ENCODE results near the gene COPB2. TPM values are rescaled to one million over a fixed set of nuclear protein-coding genes. Genes with fewer than 3 reads are reported as not detected.
"Not testable (repeated sequence)": the region's sequence is repeated elsewhere in the genome, so short reads cannot be mapped to it uniquely, and the experiment has no call there.

COPB2 gene
- total RNA-seq, 1 donor from 2014 or later: 60.0 TPM

DNA sequence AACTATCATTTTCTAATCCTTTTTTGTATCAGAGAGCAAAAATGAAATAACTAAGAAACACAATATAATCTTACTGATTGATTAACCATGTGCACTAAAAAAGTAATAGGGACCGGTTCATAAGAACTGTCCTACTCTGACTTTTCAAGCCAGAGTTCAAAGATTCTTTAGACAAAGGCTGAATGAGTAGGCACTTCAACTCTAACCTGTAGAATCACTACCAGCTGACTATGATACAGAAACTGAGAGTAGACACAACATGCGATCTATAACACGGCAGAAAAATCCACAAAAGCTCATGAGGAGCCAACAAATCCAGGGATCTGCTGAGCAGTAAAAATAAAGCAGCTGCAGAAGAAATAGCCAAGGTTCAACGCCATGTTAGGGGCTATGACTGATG, 8.9 kb downstream of the COPB2 start:
- no peak for DNase-seq (ENCODE audit: low spot score)

DNA sequence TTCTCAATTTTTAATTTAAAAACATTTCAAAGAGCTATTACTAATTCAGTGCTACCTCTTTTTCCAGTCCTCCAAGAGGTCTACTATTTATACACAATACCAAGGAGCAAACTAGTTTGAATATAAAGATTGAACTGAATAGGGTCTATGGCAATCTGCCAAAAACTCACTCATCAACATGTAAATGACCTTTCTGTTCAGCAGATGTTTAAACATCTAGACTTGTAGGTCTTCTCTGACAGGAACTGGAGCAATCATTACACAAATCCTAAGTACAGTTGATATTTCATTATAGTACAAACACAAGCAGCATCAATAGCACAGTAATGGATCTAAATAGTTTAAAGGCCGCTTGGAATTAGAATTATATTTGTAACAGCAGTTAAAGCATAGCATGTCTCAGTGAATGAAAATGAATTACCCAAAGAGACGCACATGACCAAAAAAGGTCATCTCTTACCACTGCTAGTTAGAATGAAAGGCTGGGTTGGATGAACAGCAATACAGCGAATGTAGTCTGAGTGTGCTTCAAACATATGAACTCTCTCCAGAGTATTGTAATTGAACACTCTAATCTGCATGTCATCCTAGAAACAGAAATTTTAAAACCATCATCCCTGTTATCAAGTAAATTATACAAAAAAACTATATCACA, 10.7 kb downstream of the COPB2 start:
- DNase-seq (ENCODE audit: low spot score) (no peak), ATAC-seq (no peak)

More for the DNA sequence above, 8.9 kb downstream of the COPB2 start:
- ATAC-seq: no peak

DNA sequence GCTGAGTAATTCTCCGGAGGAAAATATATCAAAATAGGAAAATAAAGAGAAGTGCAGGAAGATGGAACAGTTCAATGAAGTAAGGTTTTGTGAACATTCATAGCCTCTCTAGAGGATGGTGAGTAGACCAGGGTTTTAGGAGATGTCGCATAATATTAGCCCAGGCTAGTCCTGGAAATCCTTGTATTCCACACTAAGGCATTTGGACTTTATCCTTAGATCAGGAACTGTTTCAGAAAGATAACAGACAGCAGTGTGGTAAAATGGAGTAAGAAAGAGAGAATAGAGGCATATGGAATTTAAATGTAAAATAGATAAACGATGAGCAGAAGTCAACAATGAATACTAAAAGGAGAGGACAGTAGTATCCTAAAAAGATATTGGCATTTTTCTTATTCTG, 12.1 kb downstream of the COPB2 start:
- ATAC-seq (peak; percentile 63), DNase-seq (ENCODE audit: low spot score) (no peak)

DNA sequence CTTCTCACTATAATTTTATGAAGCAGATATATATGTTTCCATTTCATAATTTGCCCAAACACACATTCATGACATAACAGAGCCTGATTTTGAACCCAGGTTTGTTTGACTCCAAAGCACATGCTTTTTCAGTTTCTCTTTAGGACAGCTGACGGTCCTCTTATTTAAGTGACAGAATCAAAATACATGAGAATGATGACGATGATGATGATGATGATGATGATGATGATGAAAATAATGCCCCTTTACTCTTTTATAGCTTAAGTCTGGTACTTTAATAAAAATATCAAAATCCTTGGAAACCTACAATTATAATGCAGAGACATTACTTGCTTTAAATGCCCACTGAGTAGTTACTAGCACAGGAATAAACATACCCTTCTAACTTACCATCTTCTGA, 15.3 kb downstream of the COPB2 start:
- no peak for DNase-seq (ENCODE audit: low spot score)

DNA sequence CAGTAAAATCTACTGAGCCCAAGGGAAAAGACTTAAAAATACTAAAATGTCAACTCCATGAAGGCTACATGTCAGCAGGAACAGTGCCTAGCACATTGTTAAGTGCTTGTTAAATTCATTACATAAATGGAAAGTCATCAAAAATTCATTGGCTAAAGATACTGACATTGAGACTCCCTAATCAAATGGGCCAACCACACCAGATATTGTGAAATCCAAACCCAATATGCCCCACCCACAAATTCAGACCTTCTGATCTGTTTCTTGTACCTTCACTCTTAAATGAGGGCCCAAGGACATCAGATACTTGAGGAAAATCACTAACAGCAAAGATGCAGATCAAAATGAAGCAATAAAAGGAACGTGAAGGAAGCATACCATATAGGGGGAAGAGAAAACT, 24.9 kb downstream of the COPB2 start:
- ATAC-seq (no peak), DNase-seq (ENCODE audit: low spot score) (no peak)

More for the DNA sequence above, 15.3 kb downstream of the COPB2 start:
- ATAC-seq: no peak

DNA sequence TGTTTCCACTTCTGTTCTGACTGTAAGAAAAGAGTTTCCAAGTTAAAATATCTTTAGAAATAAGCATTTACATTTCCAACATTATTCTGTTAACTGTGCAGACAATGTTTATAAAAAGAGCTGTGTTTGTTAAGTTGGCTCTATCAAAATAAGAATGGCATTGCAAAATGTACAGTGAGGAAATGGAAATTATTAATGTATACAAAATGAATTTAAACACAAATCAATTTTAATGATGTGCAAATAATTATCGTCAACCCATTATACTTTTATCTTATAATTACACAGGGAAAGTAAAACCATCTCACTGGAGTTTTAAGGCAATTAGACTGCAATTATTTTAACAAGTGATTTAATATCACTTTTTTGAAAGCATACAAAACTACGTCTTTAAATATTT, 28.2 kb downstream of the COPB2 start:
- DNase-seq (ENCODE audit: low spot score) (no peak), ATAC-seq (no peak)

DNA sequence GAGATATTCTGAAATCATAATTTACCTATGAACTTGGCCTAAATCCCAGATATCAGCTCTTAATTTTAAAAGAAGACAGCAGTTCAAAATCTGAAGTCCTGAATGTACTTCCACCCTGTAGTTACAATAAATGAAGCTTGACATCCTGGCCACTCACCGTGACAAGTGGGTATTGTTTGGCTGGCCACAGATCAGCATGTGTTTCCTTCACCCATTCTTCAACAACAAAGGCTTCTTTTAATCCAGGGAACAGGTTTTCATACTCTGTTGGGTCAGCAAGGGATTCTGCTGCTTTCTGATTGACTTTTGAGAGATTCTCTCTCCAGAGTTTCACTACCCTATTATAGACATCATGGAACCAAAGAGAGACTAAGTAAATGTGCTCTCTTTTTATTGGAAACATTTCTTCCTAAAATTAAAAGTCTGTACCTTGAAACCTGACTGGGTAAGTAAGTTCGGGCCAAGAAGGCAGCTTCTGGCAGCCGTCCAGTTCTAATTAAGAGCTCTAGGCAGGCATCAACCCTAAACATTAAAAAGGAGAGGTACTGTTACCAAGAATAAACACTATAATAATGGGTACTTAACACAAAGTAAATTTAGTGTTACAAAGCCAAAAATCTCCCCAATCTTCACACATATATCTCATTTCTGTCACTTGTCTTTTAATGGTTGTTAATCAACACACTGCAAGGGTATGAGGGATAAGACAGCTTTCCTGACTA, 30.4 kb downstream of the COPB2 start:
- no peak for DNase-seq (ENCODE audit: low spot score)

DNA sequence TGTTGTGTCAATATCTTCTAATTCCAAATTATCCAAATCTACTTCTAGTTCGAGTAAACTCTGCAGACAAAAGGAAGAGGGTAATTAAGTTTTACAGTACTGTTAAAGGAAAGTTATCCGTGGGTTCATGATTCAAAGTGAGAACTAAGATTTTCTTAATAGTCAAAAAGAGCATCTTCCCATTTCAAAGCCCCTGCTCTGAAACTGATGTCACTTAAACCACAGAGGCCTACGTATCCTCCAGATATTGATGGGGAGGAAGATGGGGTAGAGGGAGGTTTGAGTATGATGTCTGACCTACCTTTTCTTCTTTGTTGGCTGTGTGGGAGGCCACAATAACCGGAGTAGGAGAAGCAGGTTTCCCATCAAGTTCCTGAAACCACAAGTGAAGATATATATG, 31.5 kb downstream of the COPB2 start:
- ATAC-seq: no peak
- DNase-seq (ENCODE audit: low spot score): no peak

More for the DNA sequence above, 30.4 kb downstream of the COPB2 start:
- ATAC-seq: no peak

DNA sequence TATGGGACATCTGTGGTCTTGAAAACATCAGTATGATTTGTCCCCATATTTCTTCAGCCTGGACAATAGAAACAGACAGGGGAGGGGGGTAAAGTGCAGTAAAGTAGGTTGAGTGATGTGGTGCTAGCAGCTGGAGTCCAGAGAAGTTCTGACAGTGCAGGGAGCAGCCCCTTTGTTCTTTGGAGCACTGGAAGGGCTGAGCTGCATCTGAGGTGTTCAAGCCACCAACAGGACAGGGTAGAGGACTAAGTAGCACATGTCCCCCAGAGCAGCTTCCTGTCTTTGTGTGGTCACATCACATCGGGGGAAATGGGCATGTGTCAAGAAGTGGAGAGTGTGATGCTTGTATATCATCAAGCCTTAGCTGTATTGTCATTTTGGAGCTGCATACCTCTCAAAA, 33.6 kb downstream of the COPB2 start:
- no peak for DNase-seq (ENCODE audit: low spot score)
- no peak for ATAC-seq

DNA sequence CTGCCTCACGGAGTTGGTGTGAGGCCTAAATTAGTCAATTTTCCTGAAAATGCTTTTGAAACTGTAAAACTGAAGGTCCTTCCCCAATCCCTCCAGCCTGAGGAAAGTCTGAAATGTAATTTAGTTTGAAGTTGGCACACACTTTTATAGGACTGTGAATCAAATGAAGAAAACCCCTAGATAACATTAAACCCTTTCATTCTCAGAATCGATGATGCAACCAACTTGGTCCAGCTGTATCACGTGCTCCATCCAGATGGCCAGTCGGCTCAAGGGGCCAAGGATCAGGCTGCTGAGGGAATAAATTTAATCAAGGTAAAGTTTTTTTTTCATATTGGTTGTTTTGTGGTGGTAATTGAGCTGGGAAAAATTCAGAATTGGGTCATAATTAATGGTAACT, 34.0 kb downstream of the COPB2 start:
- no peak for DNase-seq (ENCODE audit: low spot score)
- peak; percentile 40 for ATAC-seq

DNA sequence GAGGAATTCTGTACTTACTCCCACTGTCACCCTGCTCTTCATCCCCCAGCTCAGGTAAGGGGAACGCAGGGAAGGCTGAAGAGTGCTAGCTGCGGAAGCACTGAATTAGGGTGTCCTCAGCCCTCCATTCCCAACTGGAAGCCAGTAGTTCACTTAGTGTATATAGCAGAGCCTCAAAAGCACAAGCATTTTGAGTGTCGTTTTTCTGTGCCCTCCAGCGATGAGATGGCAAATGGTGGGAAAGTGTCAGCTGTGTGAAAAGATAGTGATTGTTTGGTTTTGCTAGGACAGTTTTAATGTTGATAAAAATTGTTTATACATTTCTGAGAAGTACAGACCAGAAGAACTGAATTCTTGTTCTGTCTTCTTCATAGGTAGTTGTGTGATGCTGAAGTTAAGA, 34.8 kb downstream of the COPB2 start:
- DNase-seq (ENCODE audit: low spot score) (no peak), ATAC-seq (no peak)

DNA sequence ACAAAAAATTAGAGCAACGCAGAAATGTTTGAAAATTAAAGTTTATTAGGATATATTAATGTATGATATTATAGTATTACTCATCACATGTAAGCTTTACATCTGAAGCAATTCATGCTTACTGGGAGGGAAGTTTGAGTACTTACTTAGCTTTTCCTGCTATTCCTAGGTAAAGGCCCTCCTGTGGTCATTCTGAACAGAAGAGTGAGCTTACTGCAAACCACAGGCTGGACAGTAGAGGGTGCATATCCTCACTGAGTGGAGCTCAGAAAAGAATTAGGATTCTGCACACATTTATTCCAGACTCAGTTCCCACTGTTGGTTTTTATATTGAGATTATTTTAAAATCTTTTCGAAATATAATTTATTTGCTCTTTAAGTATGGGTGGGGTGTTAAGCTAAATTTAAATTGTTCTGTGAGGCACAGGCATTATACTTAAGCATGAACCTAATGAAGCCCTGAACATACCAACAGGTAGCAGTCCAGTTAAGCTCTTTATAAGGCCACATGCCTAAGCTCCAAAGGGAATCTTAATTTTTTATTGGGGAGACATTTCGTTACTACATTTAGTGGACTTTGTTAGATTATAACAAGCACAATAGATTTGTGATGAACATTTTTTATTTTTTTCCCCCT, 35.4 kb downstream of the COPB2 start:
- DNase-seq (ENCODE audit: low spot score) (no peak), ATAC-seq (peak; percentile 90)

DNA sequence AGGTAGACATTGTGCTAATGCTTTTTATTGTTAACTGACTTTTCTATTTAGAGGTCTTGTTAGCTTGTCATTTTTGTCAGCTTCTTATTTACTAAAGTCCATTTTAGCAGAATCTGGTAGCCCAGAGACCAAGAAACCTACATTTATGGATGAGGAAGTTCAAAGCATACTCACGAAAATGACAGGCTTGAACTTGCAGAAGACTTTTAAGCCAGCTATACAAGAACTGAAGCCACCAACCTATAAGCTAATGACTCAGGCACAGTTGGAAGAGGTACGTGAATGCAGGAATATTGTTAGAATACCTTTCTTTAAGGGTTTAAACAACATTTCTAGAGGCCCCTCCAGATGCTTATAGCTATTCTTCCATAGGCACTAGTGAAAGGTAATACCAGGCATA, 42.7 kb downstream of the COPB2 start:
- ATAC-seq (no peak), DNase-seq (ENCODE audit: low spot score) (no peak)

DNA sequence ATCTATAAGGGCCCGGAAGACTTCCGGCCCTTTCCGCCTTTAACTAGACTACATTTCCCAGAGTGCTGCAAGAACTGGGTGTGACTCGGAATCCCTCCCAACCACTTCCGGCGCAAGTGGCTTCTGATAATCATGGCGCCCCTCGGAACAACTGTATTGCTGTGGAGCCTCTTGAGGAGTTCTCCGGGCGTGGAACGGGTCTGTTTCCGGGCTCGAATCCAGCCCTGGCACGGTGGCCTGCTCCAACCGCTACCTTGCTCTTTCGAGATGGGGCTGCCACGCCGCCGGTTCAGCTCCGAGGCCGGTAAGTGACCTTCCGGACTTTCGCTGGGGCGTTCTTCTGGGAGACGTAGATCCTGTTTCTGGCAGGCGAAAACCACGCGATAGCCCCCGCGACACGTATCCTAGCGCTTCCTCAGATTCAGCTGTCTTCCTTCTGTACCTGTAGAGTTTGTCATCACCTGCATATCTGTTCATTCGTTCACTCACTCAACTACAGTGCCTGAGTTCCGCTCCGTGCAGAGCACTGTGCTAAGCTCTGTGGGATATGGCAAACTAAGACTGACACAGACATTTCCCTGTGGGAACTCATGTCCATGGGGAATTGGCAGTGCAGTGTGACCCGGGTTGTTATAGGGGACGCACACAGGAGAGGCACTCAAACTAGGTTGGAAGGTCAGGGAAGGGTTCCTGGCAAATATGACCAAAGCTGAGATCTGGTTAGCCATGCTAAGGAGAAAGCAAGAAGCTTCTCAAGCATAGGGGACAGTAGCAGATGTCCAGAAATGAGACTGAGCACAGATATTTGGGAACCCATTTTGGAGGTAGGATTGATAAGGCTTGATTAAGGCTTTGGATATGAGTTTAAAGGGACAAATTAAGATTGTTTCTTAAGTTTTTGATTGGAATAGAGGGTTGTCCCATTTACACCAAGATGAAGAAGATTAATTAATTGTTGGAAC, 45.3 kb downstream of the COPB2 start, which contains the start of gene MRPS22:
TSS of gene MRPS22 (plus strand) at position 126 of the 962 bp plus-strand sequence. CDS start at position 133, 7 bp downstream.
- DNase-seq (ENCODE audit: low spot score): peak; percentile 86
- ATAC-seq: peak; percentile 95

DNA sequence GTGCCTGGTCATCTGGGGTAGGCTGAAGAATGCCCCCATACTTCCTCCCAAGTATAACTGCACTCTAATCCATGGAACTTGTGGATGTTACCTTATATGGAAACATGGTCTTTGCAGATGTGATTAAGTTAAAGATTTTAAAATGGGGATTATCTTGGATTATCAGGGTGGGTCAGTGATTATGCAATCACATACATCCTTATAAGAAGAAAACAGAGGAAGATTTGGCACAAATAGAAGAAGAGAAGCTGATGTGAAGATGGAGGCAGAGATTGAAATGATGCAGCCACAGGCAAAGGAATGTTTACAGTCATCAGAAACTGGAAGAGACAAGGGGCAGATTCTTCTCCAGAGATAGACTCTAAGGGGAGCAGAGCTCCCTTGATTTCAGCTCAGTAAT, 47.4 kb downstream of the COPB2 start:
- DNase-seq (ENCODE audit: low spot score): no peak
- ATAC-seq: no peak

DNA sequence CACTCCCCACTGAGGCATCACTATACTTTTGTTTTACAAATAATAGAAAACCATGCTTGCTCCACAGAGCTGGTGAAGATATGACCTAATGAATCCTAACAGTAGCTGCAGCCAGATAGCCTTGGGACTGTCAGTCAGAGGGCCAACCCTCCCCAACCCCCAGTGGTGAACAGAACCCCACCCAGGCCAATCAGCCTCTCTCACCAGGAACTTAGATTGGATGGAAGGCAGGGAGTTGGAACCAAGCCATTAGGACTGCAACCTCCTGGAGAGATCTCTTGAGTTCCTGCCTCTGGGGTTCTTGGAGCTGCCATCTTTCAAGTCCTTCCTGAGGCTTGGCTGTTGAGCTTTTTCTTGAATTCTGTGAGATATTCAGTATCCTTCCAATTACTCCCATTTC, 48.7 kb downstream of the COPB2 start:
- DNase-seq (ENCODE audit: low spot score): no peak
- ATAC-seq: no peak

DNA sequence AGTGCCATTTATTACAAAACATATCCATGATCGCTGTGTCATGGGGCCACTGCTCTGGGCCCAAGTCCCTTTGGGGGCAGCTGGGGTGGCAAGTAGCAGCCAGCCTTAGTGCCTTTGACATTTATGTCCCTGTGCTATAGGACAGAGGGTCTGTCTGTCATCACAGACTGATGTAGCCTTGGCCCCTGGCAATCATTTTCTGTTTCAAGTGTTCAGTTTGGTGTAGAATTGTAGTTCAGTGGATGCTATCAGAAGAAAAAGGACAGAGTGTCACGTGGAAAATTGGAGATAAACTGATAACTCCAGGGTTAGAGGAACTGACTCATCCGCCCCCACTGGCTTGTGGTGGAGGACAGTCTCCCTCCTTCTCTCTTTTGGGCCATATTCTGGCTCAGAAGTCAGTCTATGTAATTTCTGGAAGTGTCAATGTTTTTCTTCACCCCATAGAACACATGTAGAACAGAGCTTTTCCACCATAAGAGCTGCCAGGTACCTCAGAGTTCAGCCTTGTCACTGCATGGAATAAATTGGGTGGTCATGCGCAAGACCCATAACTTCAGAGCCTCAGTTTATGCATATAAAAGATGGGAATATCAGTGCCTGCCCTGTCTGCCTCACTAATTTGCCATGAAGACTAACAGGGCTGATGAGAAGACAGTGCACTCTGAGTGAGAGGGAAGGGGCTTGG, 50.1 kb downstream of the COPB2 start:
- ATAC-seq (no peak), DNase-seq (ENCODE audit: low spot score) (no peak)

DNA sequence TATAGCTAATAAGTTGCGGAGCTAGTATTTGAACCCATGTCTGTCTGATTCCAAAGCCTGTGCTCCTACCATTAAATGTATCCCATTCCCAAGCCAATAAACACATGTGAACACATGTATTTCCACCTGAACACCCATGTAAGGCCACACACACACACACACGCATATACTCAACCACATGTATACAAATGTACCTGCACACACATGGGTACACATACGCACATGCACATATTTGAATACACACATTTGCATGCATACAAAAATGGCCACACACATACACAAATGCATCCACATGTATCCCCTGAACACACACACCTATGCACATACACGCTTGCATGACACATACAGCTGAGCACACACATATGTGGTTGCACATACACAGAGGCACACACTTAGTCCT, 51.0 kb downstream of the COPB2 start:
- ATAC-seq: no peak
- no peak for DNase-seq (ENCODE audit: low spot score)

DNA sequence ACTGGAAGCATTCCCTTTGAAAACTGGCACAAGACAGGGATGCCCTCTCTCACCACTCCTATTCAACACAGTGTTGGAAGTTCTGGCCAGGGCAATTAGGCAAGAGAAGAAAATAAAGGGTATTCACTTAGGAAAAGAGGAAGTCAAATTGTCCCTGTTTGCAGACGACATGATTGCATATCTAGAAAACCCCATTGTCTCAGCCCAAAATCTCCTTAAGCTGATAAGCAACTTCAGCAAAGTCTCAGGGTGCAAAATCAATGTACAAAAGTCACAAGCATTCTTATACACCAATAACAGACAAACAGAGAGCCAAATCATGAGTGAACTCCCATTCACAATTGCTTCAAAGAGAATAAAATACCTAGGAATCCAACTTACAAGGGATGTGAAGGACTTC, 54.8 kb downstream of the COPB2 start:
- ATAC-seq; DNase-seq (ENCODE audit: low spot score): not testable (repeated sequence)

DNA sequence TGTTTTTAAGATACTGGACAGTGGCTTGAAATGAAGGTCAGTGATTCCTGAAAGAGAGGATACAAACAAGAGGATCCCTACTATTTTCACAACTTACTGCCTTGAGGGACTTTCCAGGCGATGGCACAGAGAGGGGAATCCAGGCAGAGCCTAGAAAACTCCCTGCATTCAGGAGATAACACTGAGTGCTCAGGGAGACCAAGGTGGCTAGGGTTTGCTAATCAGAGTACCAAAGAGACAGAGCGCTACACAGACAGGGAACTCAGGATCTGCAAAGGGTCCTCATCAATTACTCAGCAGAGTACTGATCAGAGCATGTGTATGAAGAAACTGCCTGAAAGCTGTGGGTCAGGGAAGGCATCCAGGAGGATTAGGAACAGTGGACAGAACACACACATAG, 57.4 kb downstream of the COPB2 start:
- DNase-seq (ENCODE audit: low spot score) (no peak), ATAC-seq (no peak)
